Measurements from ENCODE around the gene GCN1.

GCN1 gene

GRCh38 chr12:120150919-120151525 lies 43.5 kb downstream of the GCN1 start:
- DNase-seq = no peak

DNA sequence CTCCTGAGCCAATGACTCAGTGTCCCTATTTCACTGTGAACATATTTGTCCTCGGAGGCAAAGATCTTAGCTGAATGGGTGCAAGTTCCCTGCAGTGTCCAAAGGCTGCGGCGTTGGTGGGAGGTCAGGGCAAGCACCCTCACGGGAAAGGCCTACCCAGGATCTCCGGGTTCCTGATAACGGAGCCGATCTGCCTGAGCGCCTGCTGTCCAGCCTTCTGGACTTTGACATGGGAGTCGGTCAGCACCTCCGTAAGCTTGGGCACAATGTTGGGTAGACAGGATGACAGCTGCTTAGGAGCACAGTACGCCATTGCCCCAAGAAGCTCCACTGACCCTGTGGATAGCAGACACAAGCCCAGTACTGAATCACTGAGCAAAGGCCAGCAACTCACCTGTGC lies 46.5 kb downstream of the GCN1 start:
- DNase-seq = no peak

DNA sequence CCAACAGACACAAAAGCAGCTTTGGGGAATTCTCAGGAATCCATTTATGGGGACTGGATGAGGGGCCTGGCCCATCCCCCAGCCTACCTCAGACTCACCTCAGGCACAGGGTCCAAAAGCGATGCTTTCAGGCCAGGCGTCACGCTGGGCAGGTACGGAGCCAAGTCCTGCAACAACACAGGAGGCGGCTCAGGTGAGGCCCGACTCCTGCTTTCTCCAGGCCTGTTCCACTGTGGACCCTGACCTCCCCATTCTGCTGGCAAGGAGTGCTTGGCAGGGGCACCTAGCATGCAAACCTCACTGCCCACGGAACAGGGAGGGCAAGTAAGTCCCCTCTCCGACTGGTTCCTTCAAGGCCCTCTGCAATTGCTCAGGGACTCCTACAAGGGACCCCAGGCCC lies 49.4 kb downstream of the GCN1 start:
- no peak for DNase-seq

GRCh38 chr12:120144215-120144614 lies 50.3 kb downstream of the GCN1 start:
- DNase-seq = no peak

GRCh38 chr12:120142231-120142877 lies 52.2 kb downstream of the GCN1 start:
- DNase-seq = no peak

- DNase-seq = peak in 1 of 56 donors; percentile 3
Measured at GRCh38 chr12:120141336-120141735, 53.2 kb downstream of the GCN1 start.

DNA sequence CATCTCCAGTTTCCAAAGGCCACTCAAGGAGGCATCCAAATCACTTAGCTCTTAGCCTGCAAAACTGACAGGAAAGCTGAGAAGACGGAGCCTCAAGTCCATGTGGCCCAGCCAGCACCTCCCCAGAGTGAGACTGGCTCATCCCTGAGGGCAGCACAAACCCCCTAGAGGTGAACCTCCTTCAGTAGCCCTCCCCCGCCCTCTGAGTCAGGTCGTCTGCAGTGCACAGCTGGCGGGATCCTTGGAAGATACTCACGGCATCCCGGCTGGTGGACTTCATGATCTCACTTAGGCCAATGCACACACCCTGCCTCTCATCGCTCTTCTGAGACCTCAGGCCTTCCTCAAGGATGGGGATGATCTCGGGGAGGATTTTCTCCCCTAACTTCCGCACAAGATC lies 53.9 kb downstream of the GCN1 start:
- no peak for DNase-seq

GRCh38 chr12:120139958-120140357 lies 54.6 kb downstream of the GCN1 start:
- DNase-seq = peak in 2 of 56 donors; percentile 10 to 21

DNA sequence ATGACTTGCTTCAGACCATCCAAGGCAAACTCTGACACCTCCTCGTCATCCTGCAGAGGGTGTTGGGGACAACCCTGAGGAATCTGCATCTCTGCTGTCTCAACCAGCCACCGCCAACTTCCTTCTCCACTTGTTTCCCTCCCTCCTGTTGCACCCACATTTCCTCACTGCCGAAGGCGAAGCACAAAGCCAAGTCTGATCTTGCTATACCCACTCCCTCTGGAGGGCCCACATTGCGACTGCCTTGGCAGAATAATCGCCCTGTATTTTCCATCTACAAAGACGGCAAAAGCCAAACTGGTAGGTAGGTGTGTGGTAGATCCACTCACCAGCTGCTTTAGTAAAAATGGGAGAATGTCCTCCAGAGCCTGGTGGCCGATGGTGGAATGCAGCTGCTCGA lies 56.1 kb downstream of the GCN1 start:
- DNase-seq = no peak

- no peak for DNase-seq
Measured at GRCh38 chr12:120137833-120138232, 56.7 kb downstream of the GCN1 start.

GRCh38 chr12:120136093-120136770 lies 58.3 kb downstream of the GCN1 start:
- no peak for DNase-seq

- DNase-seq = no peak
Measured at GRCh38 chr12:120134307-120134980, 60.1 kb downstream of the GCN1 start.

DNA sequence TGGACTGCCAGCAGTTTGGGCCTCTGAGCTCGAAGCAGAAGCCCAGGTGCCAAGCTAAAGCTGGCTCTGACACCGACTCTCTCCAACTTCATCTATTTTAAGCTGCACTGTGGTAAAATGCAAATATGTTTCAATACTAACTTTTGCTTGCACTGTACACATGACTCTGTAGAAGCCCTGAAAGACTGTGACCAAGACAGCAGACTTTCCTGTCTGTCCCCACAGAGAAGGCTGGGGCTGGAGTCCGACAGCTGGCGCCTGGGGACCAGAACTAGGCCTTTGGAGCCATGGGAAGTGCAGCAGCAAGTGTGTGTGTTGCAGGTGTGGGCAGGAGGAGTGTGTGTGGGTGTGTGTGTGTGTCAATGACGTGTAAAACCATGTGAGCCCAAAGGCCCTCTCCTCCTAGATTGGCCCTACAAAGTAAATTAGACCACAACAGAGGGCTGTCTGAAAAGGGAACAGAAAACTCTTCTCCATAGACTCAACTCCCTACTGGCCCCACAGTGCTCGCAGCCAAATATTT lies 61.6 kb downstream of the GCN1 start:
- DNase-seq = peak in 1 of 56 donors; percentile 8

DNA sequence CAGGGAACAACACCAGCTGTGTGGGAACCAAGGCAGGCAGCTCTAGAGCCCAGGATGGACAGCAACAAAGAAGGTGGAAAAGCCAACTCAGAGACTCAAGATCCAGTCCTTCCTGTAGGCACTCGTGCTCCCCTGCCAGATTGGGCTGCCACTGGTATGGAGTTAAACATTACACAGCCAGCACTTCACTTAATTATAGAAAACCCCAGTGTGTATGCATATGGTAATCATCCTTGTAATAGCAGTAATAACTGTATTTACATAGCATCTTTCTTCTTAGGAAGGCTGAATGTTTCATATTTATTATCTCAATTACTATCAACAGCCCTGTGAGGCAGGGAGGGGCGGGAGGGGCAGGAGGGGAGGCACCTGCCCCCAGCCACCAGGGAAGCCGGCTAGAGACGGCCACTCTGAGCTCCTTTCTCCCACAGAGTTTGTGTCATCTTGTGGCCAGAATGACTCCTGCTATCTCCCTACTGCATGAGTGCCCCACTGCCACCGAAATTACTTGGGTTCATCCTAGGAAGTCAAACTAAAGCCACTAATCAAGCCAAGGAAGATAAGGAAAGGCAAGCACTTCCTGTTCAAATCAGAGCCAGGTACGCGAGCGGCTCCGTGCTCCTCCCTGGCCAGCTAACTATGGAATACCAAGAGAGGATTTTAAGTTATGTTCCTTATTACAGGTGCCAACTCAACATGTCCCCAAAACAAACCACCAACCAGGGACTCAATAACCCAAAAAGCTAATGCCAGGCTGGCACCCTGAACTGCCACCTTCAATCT lies 62.3 kb downstream of the GCN1 start:
- no peak for DNase-seq

DNA sequence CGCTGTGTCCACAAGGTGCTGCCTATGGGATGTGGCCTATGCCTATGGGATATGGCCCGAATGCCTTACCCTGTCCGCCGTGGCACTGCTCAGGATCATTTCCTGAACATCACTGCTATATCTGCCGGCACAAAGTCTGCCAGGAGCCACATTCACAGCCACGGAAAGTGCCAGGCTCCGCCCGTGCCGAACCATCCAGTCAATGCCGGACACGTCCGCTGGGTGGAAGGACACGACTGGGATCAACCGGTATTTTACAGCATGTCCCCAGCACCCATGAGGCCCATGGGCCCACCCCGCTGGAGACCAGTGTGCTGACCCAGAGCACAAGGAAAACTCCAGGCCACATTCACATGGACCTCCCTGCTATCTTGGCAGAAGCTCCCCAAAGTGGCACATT lies 63.4 kb downstream of the GCN1 start:
- no peak for DNase-seq

DNA sequence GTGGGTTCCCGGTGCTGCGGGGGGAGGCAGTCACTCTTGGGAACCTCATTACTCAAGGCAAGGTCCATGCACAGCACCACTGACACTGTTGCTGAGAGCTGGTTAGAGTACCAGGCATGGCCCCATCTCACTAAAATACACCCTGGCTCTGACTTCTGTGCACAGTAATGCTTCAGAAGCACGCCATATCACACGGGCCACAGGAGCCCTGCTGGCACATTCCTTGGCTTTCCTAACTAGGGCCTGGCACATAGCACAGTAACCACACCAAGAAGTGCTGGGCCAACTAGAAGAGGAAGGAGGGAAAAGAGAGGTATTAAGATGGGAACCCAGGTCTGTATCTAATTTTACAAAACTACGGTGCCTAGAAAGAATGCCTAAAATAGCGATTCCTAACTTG lies 64.5 kb downstream of the GCN1 start:
- DNase-seq = no peak

DNA sequence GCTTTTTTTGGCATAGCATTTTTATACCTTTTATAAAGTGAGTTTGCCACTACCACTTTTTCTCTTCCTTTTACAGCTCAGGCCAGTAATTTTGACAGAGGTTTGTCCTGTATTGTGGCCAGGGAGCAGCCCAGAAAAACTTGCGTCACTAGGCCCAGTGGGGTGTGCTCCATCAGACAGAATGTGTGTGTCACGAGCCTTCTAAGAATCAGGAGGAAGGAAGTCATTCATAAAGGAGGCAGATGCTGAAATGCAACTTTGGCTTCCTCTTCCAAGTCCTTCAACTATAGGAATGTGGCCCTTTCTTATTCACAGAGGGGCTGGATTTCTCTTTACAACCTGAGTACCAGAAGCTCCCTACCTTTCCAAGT lies 67.9 kb downstream of the GCN1 start:
- DNase-seq = peak in 1 of 56 donors; percentile 13

GRCh38 chr12:120125792-120126634 lies 68.5 kb downstream of the GCN1 start:
- DNase-seq = peak in 3 of 56 donors; percentile 17 to 21 (median 18)

DNA sequence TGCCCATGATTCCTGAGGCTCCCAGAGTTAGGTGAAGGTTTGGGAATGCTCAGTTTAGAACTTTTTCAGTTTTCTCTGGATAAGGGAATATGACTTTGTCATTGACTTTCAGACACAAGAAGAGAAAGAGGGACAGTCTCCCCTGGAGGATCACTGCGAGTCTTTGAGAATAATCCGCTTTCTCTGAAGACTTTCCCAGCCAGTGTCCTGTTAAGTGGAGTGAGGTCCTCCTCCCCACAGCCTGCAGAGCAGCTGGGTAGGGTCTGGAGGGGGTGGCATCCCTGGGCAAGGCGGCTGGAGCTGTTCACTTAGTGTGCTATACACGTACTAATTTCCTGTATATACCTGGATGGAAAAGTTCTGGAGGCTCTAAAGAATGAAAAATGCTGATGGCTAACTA lies 69.5 kb downstream of the GCN1 start:
- DNase-seq = no peak

DNA sequence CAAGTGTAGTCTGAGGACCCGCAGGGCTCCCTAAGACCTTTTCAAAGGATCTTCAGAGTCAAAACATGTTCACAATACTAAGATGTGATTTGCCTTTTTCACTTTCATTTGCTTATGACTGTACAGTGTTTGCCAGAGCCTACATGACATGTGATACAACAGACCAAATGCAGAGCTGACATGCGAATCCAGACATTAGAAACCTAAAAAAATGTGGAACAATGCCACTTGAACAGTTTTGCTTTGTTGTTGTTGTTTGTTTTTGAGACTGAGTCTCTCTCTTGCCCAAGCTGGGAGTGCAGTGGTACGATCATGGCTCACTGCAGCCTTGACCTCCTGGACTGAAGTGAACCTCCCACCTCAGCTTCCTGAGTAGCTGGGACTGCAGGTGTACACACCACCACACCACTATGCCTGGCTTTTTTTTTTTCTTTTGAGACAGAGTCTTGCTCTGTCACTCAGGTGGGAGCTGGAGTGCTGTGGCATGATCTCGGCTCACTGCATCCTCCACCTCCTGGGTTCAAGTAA lies 72.7 kb downstream of the GCN1 start:
- DNase-seq = no peak
